ENCODE data around the gene LRRC51.

Gene LRRC51

GRCh38 chr11:72040491-72041363, 39.9 kb upstream of the LRRC51 start:
- TF ChIP-seq EZH2 (IDR thresholded peaks at IDR 0.05) (no peak), FOXP2 (optimal IDR thresholded peaks at IDR 0.05; ENCODE audit: control extremely low read depth, extremely low read length, insufficient read depth) (peak; percentile 59), POLR2AphosphoS5 (IDR thresholded peaks at IDR 0.05; ENCODE audit: borderline replicate concordance, low read depth, low read length) (peak; percentile 72)
- Histone ChIP-seq H3K36me3 (ENCODE audit: insufficient read depth, low read length) (peaks cover 6% of the 10 kb centered on the region; the same call in 1 of the 2 replicates), H3K9me3 (ENCODE audit: low read depth, low read length) (no peaks in the 10 kb centered on the region), H3K4me3 (peak overlapping the region; percentile 83), H3K9ac (ENCODE audit: insufficient read length) (peak overlapping the region; percentile 90), H3K27ac (peak overlapping the region; percentile 95)
- DNase-seq (ENCODE audit: low read depth, low spot score), result peak; percentile 75

- Histone ChIP-seq H3K9ac (ENCODE audit: insufficient read length) (peak overlapping the region; percentile 90), H3K36me3 (ENCODE audit: insufficient read depth, low read length) (peaks cover 2% of the 10 kb centered on the region; the same call in 1 of the 2 replicates), H3K27ac (peak overlapping the region; percentile 95), H3K9me3 (ENCODE audit: low read depth, low read length) (no peaks in the 10 kb centered on the region), H3K4me3 (peak overlapping the region; percentile 83)
- TF ChIP-seq POLR2AphosphoS5 (IDR thresholded peaks at IDR 0.05; ENCODE audit: borderline replicate concordance, low read depth, low read length) (peak; percentile 64), FOXP2 (optimal IDR thresholded peaks at IDR 0.05; ENCODE audit: control extremely low read depth, extremely low read length, insufficient read depth) (no peak), EZH2 (IDR thresholded peaks at IDR 0.05) (no peak)
- DNase-seq (ENCODE audit: low read depth, low spot score), result no peak
Observed at GRCh38 chr11:72041364-72042063, 39.1 kb upstream of the LRRC51 start.

GRCh38 chr11:72042064-72042745, 38.4 kb upstream of the LRRC51 start:
- H3K36me3 ChIP-seq (ENCODE audit: insufficient read depth, low read length), result 0 out of 2 replicates have a peak, but pooled peaks cover 4% of the 10 kb centered on the region
- TF ChIP-seq POLR2AphosphoS5 (IDR thresholded peaks at IDR 0.05; ENCODE audit: borderline replicate concordance, low read depth, low read length), result no peak
- no peak for TF ChIP-seq FOXP2 (optimal IDR thresholded peaks at IDR 0.05; ENCODE audit: control extremely low read depth, extremely low read length, insufficient read depth)
- TF ChIP-seq EZH2 (IDR thresholded peaks at IDR 0.05), result no peak
- H3K9me3 ChIP-seq (ENCODE audit: low read depth, low read length), result no peaks in the 10 kb centered on the region
- peak overlapping the region; percentile 90 for H3K9ac ChIP-seq (ENCODE audit: insufficient read length)
- H3K4me3 ChIP-seq, result peak overlapping the region; percentile 83
- peak overlapping the region; percentile 95 for H3K27ac ChIP-seq
- DNase-seq (ENCODE audit: low read depth, low spot score), result no peak

DNA sequence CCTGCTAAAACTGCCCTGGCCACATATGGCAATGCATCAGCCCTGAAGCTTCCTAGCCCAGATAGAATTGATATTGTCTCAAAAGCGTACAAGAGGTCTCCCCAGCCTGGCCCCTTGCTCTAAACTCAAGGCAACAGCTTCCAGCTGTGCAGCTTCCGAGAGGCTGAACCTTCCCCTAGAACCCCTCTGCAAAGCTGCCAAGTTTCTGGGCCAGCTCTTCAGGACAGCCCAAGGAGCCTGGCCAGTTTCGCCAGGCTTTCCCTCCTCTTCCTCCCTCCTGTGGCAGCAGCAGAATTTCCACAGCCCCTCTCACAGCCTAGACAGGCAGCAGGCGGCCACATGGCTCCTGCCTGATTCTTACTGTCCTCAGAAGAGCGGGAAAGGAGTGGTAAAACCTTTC, 34.8 kb upstream of the LRRC51 start:
- H3K27ac ChIP-seq, result no peak overlapping the region
- TF ChIP-seq EZH2 (IDR thresholded peaks at IDR 0.05) (no peak), FOXP2 (optimal IDR thresholded peaks at IDR 0.05; ENCODE audit: control extremely low read depth, extremely low read length, insufficient read depth) (no peak), POLR2AphosphoS5 (IDR thresholded peaks at IDR 0.05; ENCODE audit: borderline replicate concordance, low read depth, low read length) (no peak)
- no peak overlapping the region for H3K9ac ChIP-seq (ENCODE audit: insufficient read length)
- no peak overlapping the region for H3K4me3 ChIP-seq
- no peaks in the 10 kb centered on the region for H3K9me3 ChIP-seq (ENCODE audit: low read depth, low read length)
- peaks cover 18% of the 10 kb centered on the region for H3K36me3 ChIP-seq (ENCODE audit: insufficient read depth, low read length)
- DNase-seq (ENCODE audit: low read depth, low spot score), result no peak

- TF ChIP-seq FOXP2 (optimal IDR thresholded peaks at IDR 0.05; ENCODE audit: control extremely low read depth, extremely low read length, insufficient read depth), result no peak
- no peak for TF ChIP-seq EZH2 (IDR thresholded peaks at IDR 0.05)
- no peak for TF ChIP-seq POLR2AphosphoS5 (IDR thresholded peaks at IDR 0.05; ENCODE audit: borderline replicate concordance, low read depth, low read length)
- H3K27ac ChIP-seq, result no peak overlapping the region
- H3K9me3 ChIP-seq (ENCODE audit: low read depth, low read length), result no peaks in the 10 kb centered on the region
- no peak for DNase-seq (ENCODE audit: low read depth, low spot score)
- no peak overlapping the region for H3K4me3 ChIP-seq
- H3K36me3 ChIP-seq (ENCODE audit: insufficient read depth, low read length), result peaks cover 21% of the 10 kb centered on the region
- H3K9ac ChIP-seq (ENCODE audit: insufficient read length), result no peak overlapping the region
Observed at GRCh38 chr11:72048766-72049460, 31.7 kb upstream of the LRRC51 start.

DNA sequence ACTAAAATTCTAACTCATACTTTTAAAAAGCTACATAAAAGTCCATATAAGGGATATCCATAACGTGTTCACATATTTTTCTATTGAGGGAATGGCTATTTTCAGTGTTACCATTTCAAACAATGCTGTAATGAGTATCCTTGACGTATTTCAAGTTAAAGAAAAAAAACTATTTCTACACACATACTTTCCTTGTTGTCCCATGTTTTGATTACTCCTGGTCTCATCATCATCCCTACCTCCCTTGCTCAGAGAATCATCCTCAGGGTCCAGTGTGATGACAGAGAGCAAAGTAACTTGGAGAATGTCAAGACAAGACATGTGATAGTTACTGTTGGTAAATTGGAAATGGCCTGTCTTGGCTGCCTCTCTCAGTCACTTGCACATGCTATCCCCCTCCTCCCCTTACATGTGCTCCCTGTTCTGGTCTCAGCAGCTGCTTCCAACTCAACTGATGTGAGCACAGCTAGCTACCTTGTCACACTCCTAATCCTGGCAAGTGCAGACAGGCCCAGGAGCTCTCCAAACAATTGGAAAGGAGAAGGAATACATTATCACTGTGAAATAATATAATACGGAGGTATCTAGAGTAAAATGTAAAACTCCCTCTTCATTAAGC, 22.1 kb upstream of the LRRC51 start:
- no peak overlapping the region for H3K4me3 ChIP-seq
- no peak overlapping the region for H3K27ac ChIP-seq
- TF ChIP-seq POLR2AphosphoS5 (IDR thresholded peaks at IDR 0.05; ENCODE audit: borderline replicate concordance, low read depth, low read length) (no peak), FOXP2 (optimal IDR thresholded peaks at IDR 0.05; ENCODE audit: control extremely low read depth, extremely low read length, insufficient read depth) (no peak), EZH2 (IDR thresholded peaks at IDR 0.05) (no peak)
- no peaks in the 10 kb centered on the region for H3K9me3 ChIP-seq (ENCODE audit: low read depth, low read length)
- DNase-seq (ENCODE audit: low read depth, low spot score), result no peak
- no peak overlapping the region for H3K9ac ChIP-seq (ENCODE audit: insufficient read length)
- H3K36me3 ChIP-seq (ENCODE audit: insufficient read depth, low read length), result peaks cover 7% of the 10 kb centered on the region; the same call in 1 of the 2 replicates

GRCh38 chr11:72061739-72062396, 18.8 kb upstream of the LRRC51 start:
- H3K4me3 ChIP-seq, result no peak overlapping the region
- H3K9me3 ChIP-seq (ENCODE audit: low read depth, low read length), result no peaks in the 10 kb centered on the region
- no peak overlapping the region for H3K27ac ChIP-seq
- H3K9ac ChIP-seq (ENCODE audit: insufficient read length), result no peak overlapping the region
- H3K36me3 ChIP-seq (ENCODE audit: insufficient read depth, low read length), result peaks cover 13% of the 10 kb centered on the region
- DNase-seq (ENCODE audit: low read depth, low spot score), result no peak
- TF ChIP-seq FOXP2 (optimal IDR thresholded peaks at IDR 0.05; ENCODE audit: control extremely low read depth, extremely low read length, insufficient read depth), result no peak
- no peak for TF ChIP-seq POLR2AphosphoS5 (IDR thresholded peaks at IDR 0.05; ENCODE audit: borderline replicate concordance, low read depth, low read length)
- TF ChIP-seq EZH2 (IDR thresholded peaks at IDR 0.05), result no peak
